IPS-18a (cell line): ENCODE measurements around the gene CDK14.

Experiments
- H3K27ac ChIP-seq: one replicate; pipeline ENCODE4 v1.5.1; 2013; ENCODE audit warnings: low read length
- H3K27me3 ChIP-seq: one replicate; pipeline ENCODE4 v1.6.1; 2013; ENCODE audit warnings: mild to moderate bottlenecking, low read length; ENCODE audit not compliant: control insufficient read depth, insufficient read depth
- H3K36me3 ChIP-seq: one replicate; pipeline ENCODE4 v1.6.1; 2013; ENCODE audit warnings: low read depth, low read length; ENCODE audit not compliant: control insufficient read depth
- H3K4me1 ChIP-seq: one replicate; pipeline ENCODE4 v1.6.1; 2013; ENCODE audit warnings: low read depth, low read length; ENCODE audit not compliant: control insufficient read depth
- H3K4me3 ChIP-seq: one replicate; pipeline ENCODE4 v1.5.1; 2013; ENCODE audit warnings: low read length
- H3K9ac ChIP-seq: one replicate; pipeline ENCODE4 v1.6.1; 2013; ENCODE audit warnings: mild to moderate bottlenecking, low read length, moderate library complexity
- H3K9me3 ChIP-seq: one replicate; pipeline ENCODE4 v1.6.1; 2013; ENCODE audit warnings: low read depth, low read length; ENCODE audit not compliant: control insufficient read depth

The CDK14 gene

GRCh38 chr7:91041141-91041540, 445.0 kb downstream of the CDK14 start:
- peaks cover 30% of the 10 kb centered on the region for H3K4me1 ChIP-seq
- H3K27ac ChIP-seq = no peak overlapping the region
- no peaks in the 10 kb centered on the region for H3K27me3 ChIP-seq
- no peaks in the 10 kb centered on the region for H3K9me3 ChIP-seq
- no peak overlapping the region for H3K9ac ChIP-seq
- H3K36me3 ChIP-seq = no peaks in the 10 kb centered on the region
- H3K4me3 ChIP-seq = no peak overlapping the region

GRCh38 chr7:91041901-91042484, 445.9 kb downstream of the CDK14 start:
- Histone ChIP-seq H3K27me3 (no peaks in the 10 kb centered on the region), H3K36me3 (no peaks in the 10 kb centered on the region), H3K4me3 (no peak overlapping the region), H3K9ac (no peak overlapping the region), H3K27ac (no peak overlapping the region), H3K9me3 (no peaks in the 10 kb centered on the region), H3K4me1 (peaks cover 30% of the 10 kb centered on the region)

GRCh38 chr7:91043186-91043585, 447.1 kb downstream of the CDK14 start:
- Histone ChIP-seq H3K27me3 (no peaks in the 10 kb centered on the region), H3K9ac (no peak overlapping the region), H3K36me3 (no peaks in the 10 kb centered on the region), H3K4me1 (peaks cover 30% of the 10 kb centered on the region), H3K27ac (no peak overlapping the region), H3K4me3 (no peak overlapping the region), H3K9me3 (no peaks in the 10 kb centered on the region)

GRCh38 chr7:91043924-91044645, 448.0 kb downstream of the CDK14 start:
- no peak overlapping the region for H3K9ac ChIP-seq
- peak overlapping the region; percentile 38 for H3K4me3 ChIP-seq
- H3K9me3 ChIP-seq = no peaks in the 10 kb centered on the region
- H3K27me3 ChIP-seq = no peaks in the 10 kb centered on the region
- H3K27ac ChIP-seq = no peak overlapping the region
- peaks cover 30% of the 10 kb centered on the region for H3K4me1 ChIP-seq
- H3K36me3 ChIP-seq = no peaks in the 10 kb centered on the region

GRCh38 chr7:91045606-91046005, 449.5 kb downstream of the CDK14 start:
- Histone ChIP-seq H3K4me1 (peaks cover 30% of the 10 kb centered on the region), H3K27ac (no peak overlapping the region), H3K9ac (no peak overlapping the region), H3K27me3 (peaks cover 3% of the 10 kb centered on the region), H3K36me3 (no peaks in the 10 kb centered on the region), H3K9me3 (no peaks in the 10 kb centered on the region), H3K4me3 (no peak overlapping the region)

GRCh38 chr7:91046322-91047089, 450.4 kb downstream of the CDK14 start:
- H3K9ac ChIP-seq = no peak overlapping the region
- no peak overlapping the region for H3K4me3 ChIP-seq
- peaks cover 30% of the 10 kb centered on the region for H3K4me1 ChIP-seq
- no peaks in the 10 kb centered on the region for H3K9me3 ChIP-seq
- no peak overlapping the region for H3K27ac ChIP-seq
- peaks cover 12% of the 10 kb centered on the region for H3K27me3 ChIP-seq
- no peaks in the 10 kb centered on the region for H3K36me3 ChIP-seq

GRCh38 chr7:91047636-91048035, 451.5 kb downstream of the CDK14 start:
- H3K4me1 ChIP-seq = peaks cover 23% of the 10 kb centered on the region
- peaks cover 18% of the 10 kb centered on the region for H3K27me3 ChIP-seq
- no peak overlapping the region for H3K4me3 ChIP-seq
- H3K9me3 ChIP-seq = no peaks in the 10 kb centered on the region
- no peak overlapping the region for H3K27ac ChIP-seq
- no peak overlapping the region for H3K9ac ChIP-seq
- no peaks in the 10 kb centered on the region for H3K36me3 ChIP-seq

- Histone ChIP-seq H3K9me3 (no peaks in the 10 kb centered on the region), H3K4me3 (no peak overlapping the region), H3K36me3 (no peaks in the 10 kb centered on the region), H3K27ac (no peak overlapping the region), H3K4me1 (no peaks in the 10 kb centered on the region), H3K27me3 (peaks cover 29% of the 10 kb centered on the region), H3K9ac (no peak overlapping the region)
Measured at GRCh38 chr7:91050677-91051076, 454.6 kb downstream of the CDK14 start.

GRCh38 chr7:91051966-91052365, 455.8 kb downstream of the CDK14 start:
- Histone ChIP-seq H3K27me3 (peaks cover 29% of the 10 kb centered on the region), H3K9me3 (no peaks in the 10 kb centered on the region), H3K4me3 (no peak overlapping the region), H3K36me3 (no peaks in the 10 kb centered on the region), H3K9ac (no peak overlapping the region), H3K4me1 (no peaks in the 10 kb centered on the region), H3K27ac (no peak overlapping the region)

- H3K27ac ChIP-seq = no peak overlapping the region
- no peaks in the 10 kb centered on the region for H3K36me3 ChIP-seq
- no peak overlapping the region for H3K4me3 ChIP-seq
- peaks cover 29% of the 10 kb centered on the region for H3K27me3 ChIP-seq
- H3K4me1 ChIP-seq = no peaks in the 10 kb centered on the region
- H3K9ac ChIP-seq = no peak overlapping the region
- H3K9me3 ChIP-seq = no peaks in the 10 kb centered on the region
Measured at GRCh38 chr7:91054374-91054773, 458.3 kb downstream of the CDK14 start.

GRCh38 chr7:91055219-91055618, 459.1 kb downstream of the CDK14 start:
- Histone ChIP-seq H3K36me3 (no peaks in the 10 kb centered on the region), H3K27me3 (peaks cover 29% of the 10 kb centered on the region), H3K4me3 (no peak overlapping the region), H3K9ac (no peak overlapping the region), H3K4me1 (no peaks in the 10 kb centered on the region), H3K27ac (no peak overlapping the region), H3K9me3 (no peaks in the 10 kb centered on the region)
